Gastrocnemius medialis (tissue), 4 donors: ENCODE measurements around the gene GRAMD2B. TPM values are rescaled to one million over a fixed set of nuclear protein-coding genes. Genes with fewer than 3 reads are reported as not detected.
A peak's percentile ranks its signal among the peaks of the same experiment; 100 is the strongest.

Experiments used
- ATAC-seq, 2 donors: fragments of 150-250 bp; one replicate each; pipeline ENCODE4 v1.9.1; 2016
- DNase-seq, 2 donors: peaks; one replicate each; pipeline ENCODE4 v3.0.0-alpha.2; 2019
- H3K27ac ChIP-seq, 4 donors: fragments of 200-600 bp; sonication (generic); 1 replicate in 1 of 4; 2 replicates in 3 of 4; pipeline ENCODE4 v1.5.1; 2016 to 2018; ENCODE audit warnings: mild to moderate bottlenecking in 2 of 4, moderate library complexity in 1 of 4
- H3K27me3 ChIP-seq, 3 donors: fragments of 200-600 bp; sonication (generic) in 2 of 3; 1 replicate in 1 of 3; 2 replicates in 2 of 3; pipeline versions ENCODE4 v1.5.1 to v1.6.0; 2016 to 2019; ENCODE audit warnings: mild to moderate bottlenecking in 1 of 3, moderate library complexity in 1 of 3
- H3K36me3 ChIP-seq, 2 donors: fragments of 200-600 bp; sonication (generic) in 1 of 2; one replicate each; pipeline ENCODE4 v1.5.1; 2017 to 2018
- H3K4me1 ChIP-seq, 2 donors: fragments of 200-600 bp; sonication (generic) in 1 of 2; one replicate each; pipeline ENCODE4 v1.5.1; 2016 to 2017; ENCODE audit warnings: mild to moderate bottlenecking in 2 of 2
- H3K4me3 ChIP-seq, 4 donors: fragments of 200-600 bp; sonication (generic) in 3 of 4; 1 replicate in 1 of 4; 2 replicates in 3 of 4; pipeline ENCODE4 v1.5.1; 2016 to 2019; ENCODE audit warnings: mild to moderate bottlenecking in 2 of 4
- H3K9me3 ChIP-seq, 3 donors: fragments of 200-600 bp; sonication (generic) in 2 of 3; 1 replicate in 1 of 3; 2 replicates in 2 of 3; pipeline ENCODE4 v1.5.1; 2016 to 2019
- CTCF ChIP-seq, 5 experiments: fragments of 450-650 bp in 3 of 5; fragments of 200-600 bp in 2 of 5; sonication (generic) in 2 of 5; IDR thresholded peaks in 4 of 5; conservative IDR thresholded peaks in 1 of 5; 1 replicate in 4 of 5; 2 replicates in 1 of 5; pipeline ENCODE4 v1.5.1; 2016 to 2019; ENCODE audit warnings: antibody characterized with exemption in 5 of 5, mild to moderate bottlenecking in 3 of 5, moderate library complexity in 3 of 5
- POLR2A ChIP-seq, 2 donors: fragments of 450-650 bp; IDR thresholded peaks; one replicate each; pipeline ENCODE4 v1.6.1; 2017; ENCODE audit warnings: antibody characterized with exemption in 2 of 2, mild to moderate bottlenecking in 2 of 2, moderate library complexity in 2 of 2
- in situ Hi-C, 4 donors: fragments of 200-750 bp; cut with MboI; loops; one replicate each; pipeline versions ENCODE4 v1.15.0 to v1.8.0; 2017; ENCODE audit warnings: low sequenced_read_pairs in 4 of 4
- intact Hi-C: fragments of 100-400 bp; cut with DNase I; formaldehyde crosslinking; loops from one replicate; pipeline ENCODE4 v1.15.1; 2023; ENCODE audit warnings: low total_unique reads
- total RNA-seq, 4 donors: library from RNA; depleted of rRNA; stranded (reverse); fragments of >200 nt; gene quantifications; one replicate each; pipeline versions ENCODE4 v1.1.0 to v1.2.3, GENCODE V29; 2016

Gene GRAMD2B
- total RNA-seq, 4 donors from 2014 or later = 4.6 to 10.4 (median 8.9) TPM

- Histone ChIP-seq H3K27ac (peak overlapping the region in 1 of 4 donors; percentile 4), H3K36me3 (no peaks in the 10 kb centered on the region), H3K27me3 (no peaks in the 10 kb centered on the region), H3K9me3 (no peaks in the 10 kb centered on the region), H3K4me1 (peaks cover under 1 to 7% of the 10 kb centered on the region in 2 donors), H3K4me3 (no peak overlapping the region)
- in situ Hi-C loops = no loop called here
- intact Hi-C loops = no loop called here
- ATAC-seq = no peak
- DNase-seq = no peak
- TF ChIP-seq POLR2A (IDR thresholded peaks at IDR 0.05) (no peak), CTCF (IDR thresholded peaks at IDR 0.05 in 4 of 5, conservative IDR thresholded peaks at IDR 0.05 in 1 of 5) (no peak)
Observed at GRCh38 chr5:126499278-126499677, 76.1 kb downstream of the GRAMD2B start.

GRCh38 chr5:126499853-126500342 lies 76.7 kb downstream of the GRAMD2B start:
- DNase-seq = no peak
- intact Hi-C loops = no loop called here
- Histone ChIP-seq H3K4me3 (no peak overlapping the region), H3K9me3 (no peaks in the 10 kb centered on the region), H3K27ac (peak overlapping the region in 1 of 4 donors; percentile 4), H3K27me3 (no peaks in the 10 kb centered on the region), H3K36me3 (no peaks in the 10 kb centered on the region), H3K4me1 (peaks cover 3 to 8% of the 10 kb centered on the region in 2 donors)
- in situ Hi-C loops = no loop called here
- TF ChIP-seq CTCF (IDR thresholded peaks at IDR 0.05 in 4 of 5, conservative IDR thresholded peaks at IDR 0.05 in 1 of 5) = peak in 2 of 5 experiments; percentile 32 to 48
- TF ChIP-seq POLR2A (IDR thresholded peaks at IDR 0.05) = no peak
- ATAC-seq = no peak

GRCh38 chr5:126501448-126501847 lies 78.2 kb downstream of the GRAMD2B start:
- H3K27me3 ChIP-seq = no peaks in the 10 kb centered on the region
- H3K9me3 ChIP-seq = no peaks in the 10 kb centered on the region
- TF ChIP-seq CTCF (IDR thresholded peaks at IDR 0.05 in 4 of 5, conservative IDR thresholded peaks at IDR 0.05 in 1 of 5) (no peak), POLR2A (IDR thresholded peaks at IDR 0.05) (no peak)
- intact Hi-C loops = no loop called here
- H3K27ac ChIP-seq = no peak overlapping the region
- H3K4me1 ChIP-seq = peaks cover 3 to 10% of the 10 kb centered on the region in 2 donors
- H3K36me3 ChIP-seq = no peaks in the 10 kb centered on the region
- no peak for DNase-seq
- no peak overlapping the region for H3K4me3 ChIP-seq
- ATAC-seq = no peak
- in situ Hi-C loops = no loop called here

DNA sequence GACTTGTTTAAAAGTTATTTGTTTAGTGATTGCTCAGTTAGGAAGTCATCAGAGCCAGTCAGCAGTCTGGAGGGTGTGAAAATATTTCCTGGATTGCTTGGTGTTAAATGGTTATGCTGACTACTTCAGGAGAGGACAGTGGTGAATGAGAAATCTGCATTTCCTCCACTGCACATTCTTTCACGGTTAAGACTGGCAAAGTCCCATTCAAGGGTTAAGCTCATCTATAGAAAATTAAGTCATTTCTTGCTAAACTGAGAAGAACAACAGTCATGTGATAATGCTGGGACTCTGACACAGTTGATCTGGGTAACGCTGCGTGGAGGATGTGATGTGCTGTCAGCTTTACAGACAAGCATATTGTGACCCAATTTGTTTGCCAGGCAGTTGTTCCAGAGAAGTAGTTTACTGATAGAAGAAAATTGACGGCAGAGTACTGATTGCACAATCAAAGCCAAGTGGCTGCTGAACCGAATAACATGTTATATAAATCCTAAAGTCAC lies 80.4 kb downstream of the GRAMD2B start:
- H3K27me3 ChIP-seq = no peaks in the 10 kb centered on the region
- no peaks in the 10 kb centered on the region for H3K9me3 ChIP-seq
- in situ Hi-C loops = no loop called here
- no peaks in the 10 kb centered on the region for H3K36me3 ChIP-seq
- H3K27ac ChIP-seq = peak overlapping the region; percentile 5 to 59 (median 38)
- ATAC-seq (peak; percentile 74 to 76), DNase-seq (peak; percentile 46 to 48)
- no peak overlapping the region for H3K4me3 ChIP-seq
- TF ChIP-seq POLR2A (IDR thresholded peaks at IDR 0.05) (no peak), CTCF (IDR thresholded peaks at IDR 0.05 in 4 of 5, conservative IDR thresholded peaks at IDR 0.05 in 1 of 5) (no peak)
- intact Hi-C loops = no loop called here
- peaks cover 3 to 11% of the 10 kb centered on the region in 2 donors for H3K4me1 ChIP-seq

- Histone ChIP-seq H3K4me1 (peaks cover 3 to 17% of the 10 kb centered on the region in 2 donors), H3K4me3 (no peak overlapping the region), H3K27me3 (no peaks in the 10 kb centered on the region), H3K27ac (peak overlapping the region; percentile 43 to 61 (median 53)), H3K36me3 (no peaks in the 10 kb centered on the region), H3K9me3 (no peaks in the 10 kb centered on the region)
- TF ChIP-seq CTCF (IDR thresholded peaks at IDR 0.05 in 4 of 5, conservative IDR thresholded peaks at IDR 0.05 in 1 of 5) (no peak), POLR2A (IDR thresholded peaks at IDR 0.05) (no peak)
- no peak for DNase-seq
- in situ Hi-C loops (no loop called here), intact Hi-C loops (no loop called here)
- peak in 1 of 2 donors; percentile 19 for ATAC-seq
Observed at GRCh38 chr5:126506079-126506478, 82.9 kb downstream of the GRAMD2B start.
